ENCODE results near the gene GABBR2. TPM values are rescaled to one million over a fixed set of nuclear protein-coding genes. Genes with fewer than 3 reads are reported as not detected.
"Not testable (repeated sequence)": the region's sequence is repeated elsewhere in the genome, so short reads cannot be mapped to it uniquely, and the experiment has no call there.

Gene GABBR2
- total RNA-seq, 4 donors from 2014 or later, result 0.32 to 1.7 TPM; not detected in 2

GRCh38 chr9:98284754-98285153, 424.0 kb downstream of the GABBR2 start:
- H3K4me3 ChIP-seq, result no peak overlapping the region
- H3K4me1 ChIP-seq, result no peaks in the 10 kb centered on the region
- no peaks in the 10 kb centered on the region for H3K9me3 ChIP-seq
- H3K27ac ChIP-seq, result no peak overlapping the region
- TF ChIP-seq POLR2A (IDR thresholded peaks at IDR 0.05) (no peak), POLR2AphosphoS5 (IDR thresholded peaks at IDR 0.05) (no peak), CTCF (IDR thresholded peaks at IDR 0.05) (no peak), EP300 (IDR thresholded peaks at IDR 0.05) (no peak)
- H3K27me3 ChIP-seq, result peaks cover 8% of the 10 kb centered on the region
- no peaks in the 10 kb centered on the region for H3K36me3 ChIP-seq
- DNase-seq (ENCODE audit: low spot score in 2 of 2), result no peak
- WGBS, result 65% methylated on average over 2 of the region's 3 CpGs

- H3K27ac ChIP-seq; H3K4me3 ChIP-seq; H3K4me1 ChIP-seq; H3K36me3 ChIP-seq; H3K9me3 ChIP-seq; DNase-seq (ENCODE audit: low spot score in 2 of 2): not testable (repeated sequence)
- H3K27me3 ChIP-seq, result peaks cover 18% of the 10 kb centered on the region
- WGBS, result 75% methylated on average over 7 of the region's 7 CpGs
Measured at GRCh38 chr9:98283143-98283542, 425.6 kb downstream of the GABBR2 start.

DNA sequence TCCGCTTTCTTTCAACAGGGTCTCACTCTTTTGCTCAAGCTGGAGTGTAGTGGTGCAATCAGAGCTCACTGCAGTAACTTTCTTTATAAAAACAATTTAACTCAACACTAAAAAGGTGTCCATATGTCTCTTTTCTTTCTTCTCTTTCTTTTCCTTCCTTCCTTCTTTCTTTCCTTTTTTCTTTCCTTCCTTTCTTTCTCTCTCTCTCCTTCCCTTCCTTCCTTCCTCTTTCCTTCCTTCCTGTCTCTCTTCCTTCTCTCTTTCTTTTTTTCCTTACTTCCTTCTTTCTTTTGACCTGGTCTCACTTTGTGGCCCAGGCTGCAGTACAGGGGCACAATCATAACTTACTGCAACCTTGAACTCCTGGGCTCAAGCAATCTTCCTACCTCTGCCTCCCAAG, 427.5 kb downstream of the GABBR2 start:
- WGBS, result 81% methylated on average over 1 of the region's 1 CpG
- DNase-seq (ENCODE audit: low spot score in 2 of 2), result no peak
- H3K27me3 ChIP-seq, result peaks cover 25% of the 10 kb centered on the region

GRCh38 chr9:98280574-98280973, 428.2 kb downstream of the GABBR2 start:
- H3K36me3 ChIP-seq, result no peaks in the 10 kb centered on the region
- H3K4me3 ChIP-seq, result no peak overlapping the region
- no peak overlapping the region for H3K27ac ChIP-seq
- TF ChIP-seq POLR2A (IDR thresholded peaks at IDR 0.05), result no peak
- H3K4me1 ChIP-seq, result no peaks in the 10 kb centered on the region
- H3K9me3 ChIP-seq, result no peaks in the 10 kb centered on the region
- peaks cover 25% of the 10 kb centered on the region for H3K27me3 ChIP-seq
- 72% methylated on average over 6 of the region's 6 CpGs for WGBS
- DNase-seq (ENCODE audit: low spot score in 2 of 2), result no peak

More for the DNA sequence above, 427.5 kb downstream of the GABBR2 start:
- no peak overlapping the region for H3K4me3 ChIP-seq
- H3K36me3 ChIP-seq, result no peaks in the 10 kb centered on the region
- H3K27ac ChIP-seq, result no peak overlapping the region
- H3K4me1 ChIP-seq, result no peaks in the 10 kb centered on the region
- no peaks in the 10 kb centered on the region for H3K9me3 ChIP-seq
- no peak for TF ChIP-seq EP300 (IDR thresholded peaks at IDR 0.05)
- no peak for TF ChIP-seq POLR2A (IDR thresholded peaks at IDR 0.05)
- TF ChIP-seq CTCF (IDR thresholded peaks at IDR 0.05), result no peak
- no peak for TF ChIP-seq POLR2AphosphoS5 (IDR thresholded peaks at IDR 0.05)

- no peak overlapping the region for H3K4me3 ChIP-seq
- no peaks in the 10 kb centered on the region for H3K9me3 ChIP-seq
- DNase-seq (ENCODE audit: low spot score in 2 of 2), result no peak
- 60% methylated on average over 2 of the region's 2 CpGs for WGBS
- TF ChIP-seq POLR2A (IDR thresholded peaks at IDR 0.05) (no peak), CTCF (IDR thresholded peaks at IDR 0.05) (no peak), EP300 (IDR thresholded peaks at IDR 0.05) (no peak), POLR2AphosphoS5 (IDR thresholded peaks at IDR 0.05) (no peak)
- no peaks in the 10 kb centered on the region for H3K4me1 ChIP-seq
- no peaks in the 10 kb centered on the region for H3K36me3 ChIP-seq
- no peak overlapping the region for H3K27ac ChIP-seq
- H3K27me3 ChIP-seq, result peaks cover 25% of the 10 kb centered on the region
Measured at GRCh38 chr9:98280162-98280561, 428.6 kb downstream of the GABBR2 start.

GRCh38 chr9:98276907-98277469, 431.7 kb downstream of the GABBR2 start:
- DNase-seq (ENCODE audit: low spot score in 2 of 2), result no peak
- Histone ChIP-seq H3K4me1 (no peaks in the 10 kb centered on the region), H3K36me3 (no peaks in the 10 kb centered on the region), H3K4me3 (no peak overlapping the region), H3K9me3 (no peaks in the 10 kb centered on the region), H3K27ac (no peak overlapping the region), H3K27me3 (peaks cover 33% of the 10 kb centered on the region)
- WGBS, result 76% methylated on average over 10 of the region's 10 CpGs
- TF ChIP-seq CTCF (IDR thresholded peaks at IDR 0.05), result no peak
- TF ChIP-seq EP300 (IDR thresholded peaks at IDR 0.05), result no peak
- TF ChIP-seq POLR2A (IDR thresholded peaks at IDR 0.05), result no peak
- TF ChIP-seq POLR2AphosphoS5 (IDR thresholded peaks at IDR 0.05), result no peak

Data from suprapubic skin (tissue), 4 donors.